Prostate gland (tissue), 2 donors: ENCODE results near the gene CAMSAP1. TPM values are rescaled to one million over a fixed set of nuclear protein-coding genes. Genes with fewer than 3 reads are reported as not detected.

Source experiments
- DNase-seq: peaks from one replicate; pipeline ENCODE4 v3.0.0-alpha.2; 2019; ENCODE audit warnings: low spot score
- H3K27ac ChIP-seq, 2 donors: fragments of 200-600 bp; sonication (generic); 2 replicates each; pipeline ENCODE4 v1.5.1; 2017 to 2019
- H3K27me3 ChIP-seq: fragments of 200-600 bp; sonication (generic); replicated peaks from 2 replicates; pipeline ENCODE4 v1.5.1; 2019; ENCODE audit not compliant: insufficient read depth
- H3K36me3 ChIP-seq, 2 donors: fragments of 200-600 bp; sonication (generic); 1 replicate in 1 of 2; 2 replicates in 1 of 2; pipeline versions ENCODE4 v1.5.1 to v1.8.1; 2017 to 2019
- H3K4me1 ChIP-seq: fragments of 200-600 bp; sonication (generic); replicated peaks from 2 replicates; pipeline ENCODE4 v1.5.1; 2019
- H3K4me3 ChIP-seq, 2 donors: fragments of 200-600 bp; sonication (generic); 2 replicates each; pipeline ENCODE4 v1.5.1; 2017 to 2019
- H3K9me3 ChIP-seq: fragments of 200-600 bp; sonication (generic); 2 replicates; pipeline ENCODE4 v1.5.1; 2017
- POLR2A ChIP-seq: fragments of 450-650 bp; IDR thresholded peaks from one replicate; pipeline ENCODE4 v1.6.1; 2016; ENCODE audit warnings: antibody characterized with exemption, mild to moderate bottlenecking
- POLR2AphosphoS5 ChIP-seq: sonication (generic); formaldehyde crosslinking; IDR thresholded peaks from one replicate; pipeline ENCODE4 v1.6.1; 2017; ENCODE audit warnings: antibody characterized with exemption
- WGBS: methylation state at CpG from one replicate; pipeline ENCODE4 v1.1.5; 2018; 5-methylcytosine and 5-hydroxymethylcytosine counted together
- intact Hi-C: fragments of 100-400 bp; cut with DNase I; formaldehyde crosslinking; loops from one replicate; pipeline ENCODE4 v1.14.2; 2022
- total RNA-seq, 2 donors: library from RNA; depleted of rRNA; stranded (reverse); fragments of >200 nt; gene quantifications; one replicate each; pipeline ENCODE4 v1.1.0, GENCODE V29; 2016
- TF ChIP-seq, protein P1 (sequence below), 4 experiments: fragments of 200-600 bp in 2 of 4; fragments of 450-650 bp in 2 of 4; sonication (generic) in 2 of 4; IDR thresholded peaks; 1 replicate in 3 of 4; 2 replicates in 1 of 4; pipeline ENCODE4 v1.5.1; 2016 to 2019; ENCODE audit warnings: antibody characterized with exemption in 4 of 4, mild to moderate bottlenecking in 2 of 4, moderate library complexity in 2 of 4

The CAMSAP1 gene
- total RNA-seq, 2 donors from 2014 or later: 28.3 to 86.6 TPM

DNA sequence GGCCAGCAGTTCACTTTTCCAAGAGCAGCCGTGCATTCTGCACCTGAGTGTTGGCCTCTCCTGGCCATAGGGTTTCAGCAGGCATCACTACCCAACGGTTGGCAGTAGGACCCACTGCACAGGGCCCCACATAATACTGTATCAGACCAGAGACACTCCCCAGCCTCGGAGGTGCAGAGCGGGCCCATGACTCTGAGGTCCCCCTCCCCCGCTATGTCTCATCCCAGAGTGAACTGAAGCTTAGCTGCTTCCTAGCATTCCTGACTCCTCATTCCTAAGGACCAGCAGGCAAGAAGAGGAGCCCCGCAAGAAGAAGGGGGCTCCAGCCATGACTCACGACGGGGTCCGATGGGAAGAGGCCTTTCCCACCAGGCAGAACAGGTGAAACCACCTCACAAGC is 67.2 kb downstream of the CAMSAP1 start:
- intact Hi-C loops: no loop called here
- Histone ChIP-seq H3K27ac (no peak overlapping the region), H3K27me3 (no peaks in the 10 kb centered on the region), H3K9me3 (no peaks in the 10 kb centered on the region), H3K4me1 (no peaks in the 10 kb centered on the region), H3K36me3 (no peaks in the 10 kb centered on the region), H3K4me3 (no peak overlapping the region)
- TF ChIP-seq POLR2AphosphoS5 (no peak), POLR2A (no peak)
- TF ChIP-seq, protein P1, sequence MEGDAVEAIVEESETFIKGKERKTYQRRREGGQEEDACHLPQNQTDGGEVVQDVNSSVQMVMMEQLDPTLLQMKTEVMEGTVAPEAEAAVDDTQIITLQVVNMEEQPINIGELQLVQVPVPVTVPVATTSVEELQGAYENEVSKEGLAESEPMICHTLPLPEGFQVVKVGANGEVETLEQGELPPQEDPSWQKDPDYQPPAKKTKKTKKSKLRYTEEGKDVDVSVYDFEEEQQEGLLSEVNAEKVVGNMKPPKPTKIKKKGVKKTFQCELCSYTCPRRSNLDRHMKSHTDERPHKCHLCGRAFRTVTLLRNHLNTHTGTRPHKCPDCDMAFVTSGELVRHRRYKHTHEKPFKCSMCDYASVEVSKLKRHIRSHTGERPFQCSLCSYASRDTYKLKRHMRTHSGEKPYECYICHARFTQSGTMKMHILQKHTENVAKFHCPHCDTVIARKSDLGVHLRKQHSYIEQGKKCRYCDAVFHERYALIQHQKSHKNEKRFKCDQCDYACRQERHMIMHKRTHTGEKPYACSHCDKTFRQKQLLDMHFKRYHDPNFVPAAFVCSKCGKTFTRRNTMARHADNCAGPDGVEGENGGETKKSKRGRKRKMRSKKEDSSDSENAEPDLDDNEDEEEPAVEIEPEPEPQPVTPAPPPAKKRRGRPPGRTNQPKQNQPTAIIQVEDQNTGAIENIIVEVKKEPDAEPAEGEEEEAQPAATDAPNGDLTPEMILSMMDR (IDR thresholded peaks at IDR 0.05): no peak
- WGBS: 87% methylated on average over 9 of the region's 9 CpGs
- DNase-seq: no peak

DNA sequence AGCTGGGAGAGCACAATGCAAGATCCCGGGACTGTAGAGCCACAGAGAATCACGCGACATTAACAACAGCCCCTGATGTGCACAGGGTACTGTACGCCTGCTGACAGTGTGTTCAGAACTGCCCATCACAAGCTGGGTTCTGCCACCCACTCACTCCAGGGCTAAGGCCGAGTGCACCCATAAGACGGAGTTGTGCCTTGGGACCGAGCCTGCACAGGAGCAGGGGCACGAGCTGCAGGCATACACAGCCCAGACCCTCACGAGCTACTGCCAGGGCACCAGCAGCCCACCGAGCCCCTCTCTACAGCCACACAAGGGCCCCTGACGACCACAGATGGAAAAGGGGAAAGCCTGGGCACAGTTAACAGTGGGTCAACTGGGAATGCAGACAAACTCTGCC is 67.8 kb downstream of the CAMSAP1 start:
- Histone ChIP-seq H3K4me3 (no peak overlapping the region), H3K27me3 (no peaks in the 10 kb centered on the region), H3K36me3 (no peaks in the 10 kb centered on the region), H3K27ac (no peak overlapping the region), H3K4me1 (no peaks in the 10 kb centered on the region), H3K9me3 (no peaks in the 10 kb centered on the region)
- DNase-seq: no peak
- WGBS: 97% methylated on average over 11 of the region's 11 CpGs
- TF ChIP-seq POLR2AphosphoS5 (no peak), POLR2A (no peak)
- TF ChIP-seq, protein P1 (IDR thresholded peaks at IDR 0.05): no peak
- intact Hi-C loops: no loop called here

DNA sequence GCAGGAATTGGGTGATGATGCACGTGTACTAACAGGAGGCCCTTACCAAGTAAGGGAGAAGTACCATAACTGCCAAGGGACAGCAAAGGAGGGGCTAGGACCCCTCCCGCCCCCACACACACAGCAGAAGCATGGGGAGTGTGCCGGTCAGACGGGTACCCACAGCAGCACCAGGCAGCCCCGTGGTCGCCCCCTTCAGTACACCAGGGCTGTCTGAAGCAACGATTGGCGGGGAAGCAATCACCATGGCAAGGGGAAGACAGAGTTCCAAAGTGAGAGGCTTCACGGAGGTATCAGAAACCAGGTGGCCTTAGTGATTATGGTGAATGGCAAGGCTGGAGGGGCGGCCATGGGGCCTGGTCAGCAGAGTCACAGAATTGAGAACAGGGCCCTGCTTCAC is 72.2 kb downstream of the CAMSAP1 start:
- no peak for TF ChIP-seq POLR2AphosphoS5
- TF ChIP-seq, protein P1 (IDR thresholded peaks at IDR 0.05): no peak
- TF ChIP-seq POLR2A: no peak
- Histone ChIP-seq H3K9me3 (no peaks in the 10 kb centered on the region), H3K27me3 (no peaks in the 10 kb centered on the region), H3K27ac (no peak overlapping the region), H3K36me3 (no peaks in the 10 kb centered on the region), H3K4me3 (no peak overlapping the region), H3K4me1 (no peaks in the 10 kb centered on the region)
- no peak for DNase-seq
- 85% methylated on average over 10 of the region's 10 CpGs for WGBS
- intact Hi-C loops: no loop called here

DNA sequence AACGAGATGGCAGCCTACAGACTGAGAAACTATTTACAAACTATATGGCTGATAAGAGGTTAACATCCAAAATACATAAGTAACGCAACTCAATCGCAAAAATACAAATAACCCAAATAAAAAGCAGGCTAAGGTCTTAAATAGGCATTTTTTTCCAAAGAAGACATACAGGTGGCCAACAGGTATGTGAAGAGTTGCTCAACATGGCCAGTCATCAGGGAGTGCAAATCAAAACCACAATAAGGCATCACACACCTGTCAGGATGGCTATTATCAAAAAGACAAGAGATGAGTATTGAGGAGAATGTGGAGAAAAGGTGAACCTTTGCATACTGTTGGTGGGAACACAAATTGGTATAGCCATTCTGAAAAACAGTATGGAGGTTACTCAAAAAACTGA is 73.5 kb downstream of the CAMSAP1 start:
- no peak for DNase-seq
- Histone ChIP-seq H3K27ac (no peak overlapping the region), H3K36me3 (no peaks in the 10 kb centered on the region), H3K4me1 (no peaks in the 10 kb centered on the region), H3K9me3 (no peaks in the 10 kb centered on the region), H3K4me3 (no peak overlapping the region), H3K27me3 (no peaks in the 10 kb centered on the region)
- intact Hi-C loops: no loop called here
- TF ChIP-seq, protein P1 (IDR thresholded peaks at IDR 0.05): no peak
- TF ChIP-seq POLR2AphosphoS5 (no peak), POLR2A (no peak)
- 86% methylated on average over 3 of the region's 3 CpGs for WGBS

DNA sequence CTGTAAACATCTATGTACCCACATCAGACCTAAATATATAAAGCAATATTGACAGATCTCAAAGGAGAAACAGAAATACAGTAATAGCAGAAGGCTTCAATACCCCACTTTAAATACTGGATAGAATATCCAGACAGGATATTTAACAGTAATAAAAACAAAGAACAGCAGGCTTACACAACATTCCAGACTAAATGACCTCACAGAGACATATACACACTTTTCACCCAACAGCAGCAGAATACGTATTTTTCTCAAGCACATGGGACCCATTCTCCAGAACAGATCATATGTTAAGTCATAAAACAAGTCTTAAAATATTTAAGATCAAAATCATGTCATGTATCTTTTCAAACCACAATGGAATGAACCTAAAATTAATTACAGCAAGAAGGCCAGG is 76.8 kb downstream of the CAMSAP1 start:
- H3K27ac ChIP-seq: no peak overlapping the region
- intact Hi-C loops: no loop called here
- H3K36me3 ChIP-seq: no peaks in the 10 kb centered on the region
- H3K4me3 ChIP-seq: no peak overlapping the region
- TF ChIP-seq POLR2AphosphoS5 (no peak), POLR2A (no peak)
- TF ChIP-seq, protein P1 (IDR thresholded peaks at IDR 0.05): no peak
- H3K27me3 ChIP-seq: no peaks in the 10 kb centered on the region
- H3K4me1 ChIP-seq: no peaks in the 10 kb centered on the region
- no peaks in the 10 kb centered on the region for H3K9me3 ChIP-seq
- DNase-seq: no peak
- WGBS: 67% methylated on average over 1 of the region's 1 CpG
